GM21515 (cell line): ENCODE results near the gene CA10.
A peak's percentile ranks its signal among the peaks of the same experiment; 100 is the strongest.

Source experiments
- ATAC-seq: cut with Tn5 transposase; IDR thresholded peaks from one replicate; pipeline ENCODE4 v1.9.1; 2021; ENCODE audit not compliant: unreplicated experiment

The CA10 gene

DNA sequence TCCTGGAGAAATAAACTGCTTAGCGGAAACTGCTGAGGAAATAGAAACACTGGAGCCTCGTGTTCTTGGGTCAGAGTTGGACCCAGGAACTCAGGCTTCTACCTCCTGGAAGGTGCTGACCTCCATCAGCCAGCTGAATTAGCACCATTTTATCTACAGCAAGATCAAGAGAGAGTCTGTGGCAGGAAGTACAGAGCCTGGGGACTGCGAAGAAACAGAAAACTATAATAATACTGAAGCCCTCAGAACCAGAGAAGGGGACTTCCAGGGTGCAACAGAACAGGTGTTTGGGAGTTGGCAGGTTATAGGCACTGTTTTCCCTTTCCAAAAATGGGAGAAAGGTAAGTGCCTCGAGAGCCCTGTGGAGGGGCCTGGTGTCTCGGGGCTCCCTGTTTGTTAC lies 379.7 kb downstream of the CA10 start:
- no peak for ATAC-seq

DNA sequence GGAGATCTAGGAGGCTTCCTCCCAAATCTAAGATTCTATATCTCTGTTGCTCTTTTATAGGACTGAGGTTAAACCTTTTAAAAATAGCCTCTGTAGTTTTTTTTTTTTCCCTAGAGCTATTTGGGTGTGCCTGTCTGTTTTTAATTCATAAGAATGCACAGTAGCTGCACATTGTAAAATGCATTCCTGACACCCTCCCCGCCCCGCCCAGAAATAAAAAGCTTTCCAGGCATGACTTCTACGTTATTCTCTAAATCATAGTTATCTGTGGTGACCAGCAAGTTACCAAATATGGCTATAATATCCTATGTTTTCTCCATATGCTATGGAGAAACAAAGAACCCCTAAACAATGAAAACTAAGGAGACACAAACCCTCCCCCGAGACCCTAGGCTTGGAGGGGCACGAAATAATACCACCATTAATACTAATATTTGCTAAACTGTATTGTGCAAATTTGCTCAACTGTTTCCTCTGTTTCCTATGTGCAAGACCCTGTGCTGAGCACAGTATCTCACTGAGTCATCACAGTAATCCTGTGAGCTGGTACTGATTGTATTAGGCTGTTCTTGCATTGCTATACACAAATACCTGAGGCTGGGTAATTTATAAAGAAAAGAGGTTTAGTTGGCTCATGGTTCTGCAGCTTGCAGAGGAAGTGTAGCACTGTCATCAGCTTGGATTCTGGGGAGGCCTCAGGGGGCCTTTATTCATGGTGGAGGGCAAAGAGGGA lies 388.3 kb downstream of the CA10 start:
- ATAC-seq = no peak

DNA sequence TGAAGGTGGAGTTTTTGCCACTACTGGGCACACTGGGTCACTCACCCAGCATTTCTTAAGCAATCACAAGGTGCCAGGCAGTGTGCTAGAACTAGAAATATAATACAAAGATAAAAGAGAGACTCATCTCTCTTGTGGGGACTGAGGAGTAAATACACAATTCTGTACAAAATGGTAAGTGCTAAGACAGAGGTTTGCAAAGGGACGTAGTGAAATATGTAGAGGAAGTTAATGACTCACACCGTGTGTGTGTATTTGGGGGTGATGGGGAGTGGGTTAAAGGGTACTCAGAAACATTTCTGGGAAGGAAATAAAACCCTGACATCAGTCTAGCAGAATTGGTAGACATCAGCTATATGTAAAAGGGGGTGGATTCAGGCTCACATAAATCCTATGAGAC lies 389.3 kb downstream of the CA10 start:
- ATAC-seq = no peak

DNA sequence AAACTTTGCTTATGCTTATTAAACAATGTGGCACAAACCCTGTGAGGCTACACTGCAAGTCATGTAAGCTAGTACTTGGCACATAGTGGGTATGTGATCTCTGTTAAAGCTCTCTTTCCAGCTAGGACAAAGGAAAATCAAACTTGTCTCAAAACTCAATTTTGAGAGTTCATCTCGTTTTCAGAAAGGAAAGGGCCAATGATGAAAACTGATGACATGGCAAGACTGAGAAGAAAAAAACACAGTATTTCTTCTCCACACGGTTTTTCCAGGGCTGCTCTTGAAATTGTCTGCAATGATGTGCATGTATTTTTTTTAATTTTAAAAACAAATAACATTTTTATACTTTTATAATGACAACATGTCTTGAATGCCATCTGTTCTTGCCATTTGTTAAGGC lies 389.8 kb downstream of the CA10 start:
- no peak for ATAC-seq

DNA sequence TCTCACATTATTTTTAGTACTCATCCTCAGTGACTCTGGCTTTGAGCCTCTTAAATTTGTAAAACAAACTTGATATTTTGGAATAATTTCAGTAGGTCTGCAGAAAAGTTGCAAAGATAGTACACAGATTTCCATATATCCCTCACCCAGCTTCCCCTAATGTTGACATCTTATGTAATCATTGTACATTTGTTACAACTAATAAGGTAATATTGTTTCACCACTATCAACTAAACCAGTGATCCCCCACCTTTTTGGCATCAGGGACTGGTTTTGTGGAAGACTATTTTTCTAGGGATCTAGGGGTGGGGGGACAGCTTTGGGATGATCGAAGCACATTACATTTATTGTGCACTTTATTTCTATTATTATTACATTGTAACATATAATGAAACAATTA lies 391.2 kb downstream of the CA10 start:
- ATAC-seq = no peak

DNA sequence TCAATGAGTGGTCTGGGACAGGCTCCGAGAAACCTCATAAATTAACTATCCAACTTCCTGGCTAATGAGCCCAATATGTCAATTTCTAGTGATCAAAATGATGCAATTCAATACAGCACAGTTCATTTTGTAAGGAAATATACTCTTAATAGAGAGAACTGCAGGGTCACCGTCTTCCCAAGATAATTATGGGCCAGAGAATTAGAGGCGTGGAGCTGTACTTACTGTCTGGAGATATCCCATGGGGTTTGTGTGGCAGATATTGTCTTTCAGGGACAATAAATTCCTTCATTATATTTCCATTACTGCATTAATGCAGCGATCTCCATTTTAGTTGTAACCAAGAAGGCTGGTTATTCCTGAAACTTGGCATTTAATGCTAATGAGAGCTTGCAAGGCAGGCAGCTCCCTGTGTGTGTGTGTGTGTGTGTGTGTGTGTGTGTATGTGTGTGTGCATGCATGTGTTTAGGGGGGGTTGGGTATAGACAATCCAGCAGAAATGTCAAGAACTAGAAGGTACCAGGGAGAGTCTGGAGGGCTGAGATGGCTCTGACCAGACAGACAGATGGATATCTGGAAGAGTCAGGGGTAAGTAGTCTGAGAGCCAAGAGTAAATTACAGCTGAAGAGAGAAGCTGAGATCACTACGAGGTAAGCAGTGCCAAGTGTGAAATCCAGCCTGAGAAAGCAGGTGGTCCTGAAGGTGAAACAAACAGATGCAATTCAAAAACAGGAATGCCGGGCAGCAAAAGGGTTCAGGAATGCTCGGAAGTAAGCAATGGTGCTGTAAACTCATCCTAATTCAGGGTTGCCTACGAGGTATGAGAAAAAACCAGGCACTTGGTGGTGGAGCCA lies 393.0 kb downstream of the CA10 start:
- no peak for ATAC-seq

DNA sequence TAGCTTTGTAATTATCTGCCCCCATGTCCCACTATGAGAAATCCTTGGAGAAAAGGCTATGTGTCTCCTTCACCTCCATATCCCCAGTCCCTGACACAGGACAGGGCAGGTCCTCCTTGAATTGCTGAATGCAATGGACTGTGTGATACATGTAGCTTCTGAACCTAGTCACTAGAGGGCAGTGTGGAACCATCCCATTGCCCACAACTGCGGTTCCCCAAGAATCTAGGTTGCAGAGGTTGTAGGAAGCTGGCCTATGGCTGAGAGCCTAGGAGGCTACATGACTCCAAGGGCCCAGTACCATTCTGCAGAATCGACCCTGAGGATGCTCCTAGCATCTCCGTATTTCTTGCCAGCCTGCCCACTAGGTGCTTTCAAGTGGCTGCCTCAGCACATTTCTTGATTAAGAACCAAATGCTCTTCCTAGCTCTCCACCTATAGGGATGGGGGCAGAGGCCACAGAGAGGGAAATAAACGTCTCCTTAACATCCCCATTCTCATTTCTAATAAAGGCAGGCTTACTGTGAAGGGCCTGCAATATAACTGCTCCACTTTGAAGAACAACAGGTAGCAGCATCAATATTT lies 394.0 kb downstream of the CA10 start:
- ATAC-seq = peak; percentile 98

DNA sequence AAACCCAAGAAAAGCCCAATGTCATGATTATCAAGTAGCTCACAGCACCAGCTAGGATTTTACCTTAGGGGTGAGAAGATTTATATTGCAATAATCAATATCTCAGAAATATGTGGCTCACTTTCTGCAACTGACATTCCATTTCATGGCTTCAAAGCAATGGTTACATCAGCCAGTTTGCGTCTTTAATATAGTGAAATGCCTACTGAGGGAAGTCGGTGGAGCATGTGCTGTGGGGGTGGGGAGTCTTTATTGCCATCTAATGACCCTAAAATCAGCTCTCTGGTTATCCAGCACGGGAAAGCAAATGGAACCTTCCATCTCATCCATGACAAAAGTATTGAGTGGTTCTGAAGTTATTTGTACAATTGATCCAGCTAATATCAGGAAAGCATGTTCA lies 395.5 kb downstream of the CA10 start:
- ATAC-seq = no peak

DNA sequence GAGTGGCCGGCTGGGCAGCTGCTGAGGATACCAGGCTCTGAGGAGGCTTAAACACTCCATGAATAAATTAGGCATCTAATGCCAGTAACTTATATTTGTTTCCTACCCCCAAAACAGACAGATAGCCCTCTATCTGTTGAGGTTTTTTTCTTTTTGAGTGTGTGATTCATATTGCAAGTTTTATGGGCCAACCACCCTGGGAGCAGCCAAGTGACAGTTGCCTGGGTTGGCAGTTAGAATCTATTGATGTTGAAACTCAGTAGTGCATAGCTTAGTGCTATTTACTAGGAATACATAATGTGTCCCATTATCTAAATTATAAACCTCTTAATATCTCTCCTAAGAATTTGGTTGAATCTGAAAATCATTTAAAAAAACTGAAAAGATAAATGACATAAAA lies 397.4 kb downstream of the CA10 start:
- no peak for ATAC-seq

DNA sequence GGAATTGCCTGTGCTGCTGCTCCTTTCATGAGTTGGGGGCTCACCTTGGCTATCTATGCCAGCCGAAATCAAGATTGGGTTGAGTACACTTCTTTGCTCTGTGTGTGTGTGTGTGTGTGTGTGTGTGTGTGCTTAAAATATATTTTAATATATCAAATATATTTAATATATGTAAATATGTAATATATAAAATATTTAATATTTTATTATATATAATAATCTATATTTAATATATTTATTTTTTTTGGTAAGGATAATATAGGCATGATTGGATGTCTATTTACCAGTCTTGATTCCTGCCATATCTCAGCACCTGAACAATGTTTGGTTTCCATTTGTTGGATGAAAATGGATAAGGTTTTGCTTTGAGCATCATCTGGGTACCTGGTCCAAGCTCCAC lies 399.3 kb downstream of the CA10 start:
- no peak for ATAC-seq

DNA sequence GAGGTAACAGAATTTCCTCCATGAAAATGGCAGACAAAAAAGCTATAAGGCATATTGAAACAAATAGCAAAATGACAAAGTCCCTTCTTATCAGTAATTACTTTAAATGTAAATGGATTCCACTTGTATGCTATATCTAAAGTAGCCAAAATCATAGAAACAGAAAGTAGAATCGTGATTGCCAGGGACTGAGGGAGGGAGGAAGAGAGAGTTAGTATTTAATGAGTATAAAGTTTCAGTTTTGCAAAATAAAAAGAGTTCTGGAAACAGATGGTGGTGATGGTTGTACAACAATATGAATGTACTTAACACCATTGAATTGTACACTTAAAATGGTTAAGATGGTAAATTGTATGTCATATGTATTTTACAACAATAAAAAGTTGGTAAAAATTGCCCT lies 407.4 kb downstream of the CA10 start:
- ATAC-seq = no peak

DNA sequence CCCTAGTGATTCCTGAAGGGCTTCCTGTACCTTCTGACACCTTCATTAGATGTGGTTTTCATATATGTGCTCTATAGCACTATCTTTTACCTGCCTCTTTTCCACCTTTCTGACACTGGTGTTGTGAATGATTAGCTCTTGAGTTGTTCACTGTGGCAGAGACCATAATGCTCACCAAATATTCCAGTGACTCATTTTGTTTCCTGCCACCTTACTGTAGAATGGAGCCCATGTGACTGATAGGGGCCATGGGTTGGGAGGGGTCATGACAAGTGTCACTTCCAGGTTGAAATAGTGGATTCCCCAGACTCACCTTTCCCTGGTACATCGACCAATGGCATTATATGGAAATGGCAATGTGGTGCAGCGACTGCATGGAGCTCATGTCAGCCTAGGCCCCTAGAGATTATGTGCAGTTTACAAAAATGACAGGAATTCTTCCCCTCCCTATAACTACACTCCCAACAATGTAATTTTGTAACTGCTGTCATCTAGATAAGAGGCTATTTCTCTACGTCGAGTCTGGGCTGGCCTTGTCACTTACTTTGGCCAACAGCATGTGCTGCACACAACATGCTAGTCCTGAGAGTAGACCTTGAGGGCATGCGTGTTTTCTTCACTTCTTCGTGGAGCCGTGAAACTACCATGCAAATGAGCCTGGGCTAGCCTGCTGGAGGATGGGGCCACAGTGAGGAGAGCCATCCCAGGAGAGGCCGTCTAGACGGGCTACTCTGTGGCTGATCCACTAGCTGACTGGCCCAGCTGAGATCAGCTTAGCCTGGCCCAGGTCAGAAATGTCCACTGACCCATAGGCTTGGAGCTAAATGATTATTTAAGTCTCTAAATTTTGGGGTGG lies 409.5 kb downstream of the CA10 start:
- ATAC-seq = no peak

DNA sequence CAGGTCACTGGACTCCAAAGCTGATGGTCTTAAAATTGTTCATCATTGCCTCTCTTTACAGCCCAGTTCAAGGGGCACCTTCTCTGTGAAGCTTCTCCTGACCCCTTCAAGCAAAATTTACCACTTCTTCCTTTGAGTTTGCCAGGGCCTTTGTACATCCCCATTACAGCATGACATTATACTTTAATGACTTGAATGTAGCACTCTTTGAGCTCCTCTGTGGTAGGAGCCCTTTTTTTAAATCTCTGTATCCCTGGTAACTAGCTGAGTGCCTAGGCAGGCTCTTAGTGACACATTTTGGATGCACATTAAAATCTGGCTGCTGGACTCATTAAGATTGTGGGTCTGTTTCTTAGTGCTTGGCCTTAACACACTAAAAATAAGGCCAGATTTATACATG lies 412.1 kb downstream of the CA10 start:
- ATAC-seq = no peak

DNA sequence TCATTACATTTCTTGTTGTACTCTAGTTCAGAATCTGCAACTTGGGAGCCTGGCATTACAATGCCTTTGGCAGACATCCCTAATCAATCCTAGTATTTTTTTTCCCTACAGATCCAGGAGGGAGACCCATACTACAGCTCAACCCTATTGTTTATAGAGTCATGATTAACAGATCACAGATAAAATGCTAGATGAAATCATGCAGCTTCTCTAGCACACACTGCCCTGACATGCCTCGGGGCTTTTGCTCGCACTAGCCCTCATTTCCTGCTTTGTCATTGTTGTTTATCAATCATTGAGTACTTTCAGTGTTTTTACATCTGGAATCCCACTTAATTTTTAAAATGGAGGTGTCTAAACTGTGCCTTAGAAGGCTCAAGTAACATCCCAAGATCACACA lies 412.5 kb downstream of the CA10 start:
- ATAC-seq = no peak

DNA sequence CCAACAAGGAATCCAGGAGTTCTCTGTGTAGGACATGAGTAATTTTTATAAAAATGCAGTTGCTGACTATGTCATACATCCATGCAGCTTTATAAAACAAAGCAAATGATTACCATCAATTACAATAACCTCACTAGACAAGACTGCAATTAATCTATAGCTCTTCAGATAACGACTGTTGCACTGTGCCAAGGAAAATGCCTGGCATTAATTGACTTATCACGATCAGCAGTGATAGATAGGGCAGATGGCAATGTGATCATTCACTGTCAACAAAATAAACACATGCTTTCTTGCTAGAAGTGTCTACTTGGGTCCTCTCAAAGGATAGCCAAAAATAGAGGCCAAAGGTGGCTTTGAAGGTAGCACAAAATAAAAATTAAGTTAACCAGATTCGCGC lies 415.0 kb downstream of the CA10 start:
- no peak for ATAC-seq

DNA sequence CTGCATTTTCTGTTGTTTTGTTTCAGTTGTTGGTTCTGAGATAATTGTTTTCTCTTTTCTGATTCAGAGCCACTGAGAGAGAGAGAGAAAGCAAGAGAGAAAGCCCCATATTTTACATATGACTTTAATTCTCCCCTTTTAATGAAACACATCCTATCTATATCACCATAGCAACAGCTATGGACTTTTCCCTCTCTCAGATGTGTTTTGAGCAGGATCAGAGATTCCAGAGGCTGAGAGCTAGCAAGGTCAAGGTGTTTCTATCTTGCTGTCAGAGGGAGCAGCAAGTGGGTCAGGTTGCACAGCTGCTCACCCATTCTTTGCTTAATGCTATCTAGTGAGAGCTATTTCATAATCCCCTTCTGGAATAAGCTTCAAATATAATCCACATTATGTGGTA lies 415.9 kb downstream of the CA10 start:
- no peak for ATAC-seq

DNA sequence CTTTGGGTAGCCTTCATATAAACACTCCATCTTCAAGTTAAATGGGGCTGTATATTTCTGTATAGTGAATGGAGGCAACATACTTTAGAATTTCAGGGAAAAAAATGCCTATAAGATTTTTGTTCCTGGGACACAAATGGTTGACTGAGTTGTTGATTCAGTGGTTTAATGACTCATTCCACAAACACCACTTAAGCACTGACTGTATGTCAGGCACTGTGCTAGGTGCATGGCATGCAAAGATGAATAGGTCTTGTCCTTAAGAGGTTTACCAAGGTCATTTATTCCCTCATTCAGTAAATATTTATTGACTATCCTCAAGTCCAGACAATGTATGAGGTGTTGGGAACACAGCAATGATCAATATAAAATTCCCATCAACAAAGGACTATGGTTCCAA lies 417.1 kb downstream of the CA10 start:
- no peak for ATAC-seq

DNA sequence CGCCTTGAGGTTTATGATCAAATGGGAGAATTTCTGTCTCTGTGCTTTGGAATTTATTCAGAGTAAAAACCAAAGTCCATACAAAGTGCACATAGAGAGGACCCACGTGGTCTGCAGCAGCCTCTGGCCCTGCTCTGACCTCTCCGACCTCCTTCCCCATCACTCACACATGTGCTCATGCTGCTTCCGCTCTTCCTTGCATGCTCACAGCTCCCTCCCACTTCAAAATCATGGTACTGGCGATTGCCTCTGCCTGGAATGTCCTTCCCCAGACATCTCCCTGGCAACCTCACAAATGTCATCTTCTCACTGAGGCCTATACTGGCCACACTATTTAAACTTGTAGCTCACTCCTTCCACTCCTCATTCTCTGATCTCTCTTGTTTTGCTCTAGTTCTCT lies 418.0 kb downstream of the CA10 start:
- no peak for ATAC-seq

DNA sequence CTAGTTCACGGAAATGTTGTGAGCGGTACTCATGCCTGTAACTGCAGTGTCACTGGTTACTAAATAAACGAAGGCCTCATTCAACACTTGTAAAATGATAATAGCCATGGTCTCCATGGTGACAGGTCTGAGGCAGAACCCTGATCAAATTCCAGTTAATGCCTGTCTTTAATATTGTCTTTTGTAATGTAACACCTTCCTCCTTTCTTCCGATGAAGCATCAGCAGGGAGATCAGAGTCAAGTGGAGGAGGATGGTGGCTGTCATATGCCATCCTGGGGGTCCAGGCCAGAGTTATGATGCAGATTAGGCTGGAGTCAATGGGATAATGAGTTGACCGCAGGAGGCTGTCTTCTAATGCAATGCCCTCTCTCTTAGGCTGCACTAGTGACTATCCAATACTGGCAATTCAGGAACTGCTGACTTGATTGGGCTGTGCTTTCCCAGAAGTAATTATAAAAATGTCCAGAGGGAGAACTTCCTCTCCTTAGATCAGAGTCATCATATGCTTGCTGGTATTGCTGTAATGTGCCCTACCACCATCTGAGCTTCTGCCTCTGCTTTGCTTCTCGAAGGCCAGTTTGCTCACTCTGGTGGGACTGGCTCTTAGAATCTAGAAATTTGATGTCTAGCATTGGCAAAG lies 419.1 kb downstream of the CA10 start:
- ATAC-seq = no peak

DNA sequence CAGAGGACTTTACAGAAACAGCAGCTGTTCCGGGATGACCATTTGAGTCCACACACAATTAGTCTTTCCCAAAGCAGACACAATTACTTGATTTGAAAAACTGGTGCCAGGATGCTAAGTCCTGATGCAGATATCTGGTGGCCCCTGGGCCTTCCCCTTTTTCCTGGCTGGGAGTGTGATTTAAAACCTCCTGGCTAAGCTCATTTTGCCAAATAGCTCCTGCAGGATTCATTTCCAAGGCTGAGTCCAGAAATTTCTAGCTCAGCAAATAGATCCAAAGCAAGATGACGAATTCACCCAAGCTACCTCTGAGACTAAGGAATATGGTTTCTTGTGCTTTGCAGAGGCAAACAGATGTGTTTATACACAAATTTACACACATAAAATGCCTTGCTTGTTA lies 422.2 kb downstream of the CA10 start:
- ATAC-seq = no peak

DNA sequence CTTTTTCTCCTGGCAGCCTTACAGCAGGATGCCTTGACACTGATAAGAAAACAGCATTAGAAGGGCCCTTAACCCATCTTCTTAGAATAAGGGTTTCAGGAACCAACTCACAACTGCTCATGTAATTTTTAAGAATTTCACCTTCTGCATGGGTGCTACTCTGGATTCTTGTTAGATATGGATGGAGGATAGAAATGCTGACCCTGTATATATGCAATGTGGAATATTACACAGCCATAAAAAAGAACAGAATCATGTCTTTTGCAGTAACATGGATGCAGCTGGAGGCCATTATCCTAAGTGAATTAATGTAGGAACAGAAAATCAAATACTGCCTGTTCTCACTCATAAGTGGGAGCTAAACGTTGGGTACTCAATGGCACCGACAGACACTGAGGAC lies 423.5 kb downstream of the CA10 start:
- ATAC-seq = no peak
